Breast epithelium (tissue), 3 donors: ENCODE results near the gene RXRG.

Source experiments
- CTCF ChIP-seq, 3 donors: fragments of 450-650 bp; IDR thresholded peaks; one replicate each; pipeline ENCODE4 v1.5.1; 2016 to 2017; ENCODE audit warnings: antibody characterized with exemption in 3 of 3, mild to moderate bottlenecking in 3 of 3, moderate library complexity in 3 of 3
- POLR2A ChIP-seq: fragments of 450-650 bp; IDR thresholded peaks from one replicate; pipeline ENCODE4 v1.6.1; 2016; ENCODE audit warnings: antibody characterized with exemption, mild to moderate bottlenecking, moderate library complexity

GRCh38 chr1:165383599-165384405 is 61.1 kb downstream of the RXRG start:
- TF ChIP-seq CTCF (IDR thresholded peaks at IDR 0.05) = no peak
- TF ChIP-seq POLR2A = no peak
